IPS-20b (cell line): ENCODE results near the gene LRBA.

ENCODE experiments used
- H3K27ac ChIP-seq: one replicate; pipeline ENCODE4 v1.5.1; 2013; ENCODE audit warnings: low read length
- H3K27me3 ChIP-seq: 2 replicates; pipeline ENCODE4 v1.6.1; 2013; ENCODE audit warnings: mild to moderate bottlenecking, low read length, inconsistent platforms; ENCODE audit not compliant: insufficient read depth
- H3K36me3 ChIP-seq: 2 replicates; pipeline ENCODE4 v1.6.1; 2013; ENCODE audit warnings: low read depth, mild to moderate bottlenecking, inconsistent platforms, low read length, moderate library complexity; ENCODE audit not compliant: insufficient read depth
- H3K4me1 ChIP-seq: 2 replicates; pipeline ENCODE4 v1.6.1; 2013; ENCODE audit warnings: mild to moderate bottlenecking, control low read depth, inconsistent platforms, low read length, moderate library complexity; ENCODE audit not compliant: insufficient read depth
- H3K4me3 ChIP-seq: 2 replicates; pipeline ENCODE4 v1.5.1; 2013; ENCODE audit warnings: mild to moderate bottlenecking, low read length, inconsistent platforms
- H3K9ac ChIP-seq: 2 replicates; pipeline ENCODE4 v1.6.1; 2013; ENCODE audit warnings: low read depth, mild to moderate bottlenecking, inconsistent platforms, low read length, moderate library complexity
- H3K9me3 ChIP-seq: 2 replicates; pipeline ENCODE4 v1.6.1; 2013; ENCODE audit warnings: mild to moderate bottlenecking, low read depth, low read length, inconsistent platforms; ENCODE audit not compliant: insufficient read depth

LRBA gene

DNA sequence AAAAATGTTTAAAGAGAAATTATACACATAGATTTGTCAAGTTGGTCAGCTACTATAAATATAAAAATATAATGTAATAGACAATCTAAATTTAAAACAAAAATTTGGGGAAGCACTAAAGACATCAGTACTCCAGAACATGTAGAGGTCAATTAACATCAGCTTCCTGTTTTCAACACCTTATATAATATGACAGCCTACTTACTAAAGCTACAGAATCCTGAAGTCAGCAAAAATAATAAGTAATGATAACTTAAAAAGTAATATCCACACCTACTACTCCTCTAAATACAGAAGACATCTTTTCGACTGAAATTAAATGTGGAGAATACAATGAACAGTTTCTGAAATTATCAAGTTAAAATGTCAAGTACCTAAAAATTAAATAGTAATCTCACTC lies 118.6 kb downstream of the LRBA start:
- Histone ChIP-seq H3K4me1 (no peaks in the 10 kb centered on the region), H3K36me3 (peaks cover 52% of the 10 kb centered on the region), H3K9ac (no peak overlapping the region), H3K27me3 (no peaks in the 10 kb centered on the region), H3K27ac (no peak overlapping the region), H3K4me3 (no peak overlapping the region), H3K9me3 (no peaks in the 10 kb centered on the region)

DNA sequence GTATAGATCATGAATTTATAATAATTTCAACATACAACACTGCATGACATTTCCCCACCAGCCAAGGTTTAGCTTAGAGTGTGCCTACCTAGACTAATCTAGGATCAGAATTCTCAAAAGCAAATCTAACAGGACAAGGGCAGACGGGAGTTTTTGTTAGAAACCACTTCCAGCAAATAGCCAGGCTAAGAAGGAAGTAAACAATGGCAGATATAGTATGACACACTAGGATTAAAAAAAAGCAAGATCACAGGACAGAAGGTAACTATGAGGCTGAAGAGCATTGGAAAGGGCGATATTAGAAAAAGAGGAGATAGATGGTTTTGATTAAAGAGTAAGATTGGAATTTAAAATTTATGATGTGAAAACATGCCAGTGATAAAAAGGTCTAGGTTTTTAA lies 124.8 kb downstream of the LRBA start:
- H3K27me3 ChIP-seq: no peaks in the 10 kb centered on the region
- peaks cover 21% of the 10 kb centered on the region for H3K36me3 ChIP-seq
- H3K4me1 ChIP-seq: no peaks in the 10 kb centered on the region
- H3K9ac ChIP-seq: no peak overlapping the region
- H3K4me3 ChIP-seq: no peak overlapping the region
- H3K27ac ChIP-seq: no peak overlapping the region
- no peaks in the 10 kb centered on the region for H3K9me3 ChIP-seq

DNA sequence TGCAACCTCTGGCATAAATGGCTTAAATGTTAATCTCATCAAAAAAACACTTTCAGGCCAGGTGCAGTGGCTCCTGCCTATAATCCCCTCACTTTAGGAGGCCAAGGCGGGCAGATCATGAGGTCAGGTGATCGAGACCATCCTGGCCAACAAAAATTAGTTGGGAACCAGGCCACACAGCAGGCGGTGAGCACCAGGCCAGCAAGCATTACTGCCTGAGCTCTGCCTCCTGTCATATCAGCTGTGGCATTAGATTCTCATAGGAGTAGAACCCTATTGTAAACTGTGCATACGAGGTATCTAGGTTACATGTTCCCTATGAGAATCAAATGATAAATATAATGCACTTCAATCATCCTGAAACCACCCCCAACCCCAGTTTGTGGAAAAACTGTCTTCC lies 125.8 kb downstream of the LRBA start:
- H3K9ac ChIP-seq: no peak overlapping the region
- H3K4me1 ChIP-seq: no peaks in the 10 kb centered on the region
- no peak overlapping the region for H3K4me3 ChIP-seq
- no peak overlapping the region for H3K27ac ChIP-seq
- H3K9me3 ChIP-seq: no peaks in the 10 kb centered on the region
- peaks cover 21% of the 10 kb centered on the region for H3K36me3 ChIP-seq
- H3K27me3 ChIP-seq: no peaks in the 10 kb centered on the region

DNA sequence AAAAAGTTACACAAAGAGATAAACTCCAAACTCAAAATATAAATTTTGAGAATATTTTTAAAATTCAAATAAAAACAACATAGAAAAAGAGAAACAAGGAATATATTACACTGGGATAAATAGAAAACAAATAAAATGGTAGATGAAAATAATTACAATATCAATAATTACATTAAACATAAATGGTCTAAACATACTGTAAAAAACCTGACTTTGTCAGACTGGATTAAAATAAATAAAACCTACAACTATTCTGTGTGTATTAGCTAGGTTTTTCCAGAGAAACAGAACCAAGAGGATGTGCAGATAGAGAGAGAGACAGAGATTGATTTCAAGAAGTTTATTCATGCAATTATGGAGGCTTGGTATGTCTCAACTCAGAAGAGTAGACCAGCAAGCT lies 126.5 kb downstream of the LRBA start:
- H3K27me3 ChIP-seq: no peaks in the 10 kb centered on the region
- H3K4me1 ChIP-seq: no peaks in the 10 kb centered on the region
- H3K27ac ChIP-seq: no peak overlapping the region
- no peaks in the 10 kb centered on the region for H3K9me3 ChIP-seq
- H3K4me3 ChIP-seq: no peak overlapping the region
- H3K36me3 ChIP-seq: peaks cover 21% of the 10 kb centered on the region
- H3K9ac ChIP-seq: no peak overlapping the region

DNA sequence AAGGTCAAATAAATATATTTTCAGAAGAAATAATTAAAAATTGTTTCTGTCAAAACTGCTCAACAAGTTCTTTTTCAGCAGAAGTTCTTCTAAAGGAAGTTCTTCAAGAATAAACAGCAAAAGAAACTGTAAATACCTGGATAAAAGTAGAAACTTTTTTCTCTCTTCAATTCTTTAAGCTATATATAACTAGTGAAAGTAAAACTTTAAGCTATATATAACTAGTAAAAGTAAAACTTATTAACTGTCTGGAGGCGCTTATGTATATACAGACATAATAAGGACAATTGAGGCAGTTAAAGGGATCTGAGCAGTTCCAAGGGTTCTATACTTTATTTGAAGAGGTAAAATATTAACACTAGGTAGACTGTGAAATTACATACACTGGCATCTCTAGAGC lies 126.9 kb downstream of the LRBA start:
- no peaks in the 10 kb centered on the region for H3K27me3 ChIP-seq
- H3K27ac ChIP-seq: no peak overlapping the region
- H3K9ac ChIP-seq: no peak overlapping the region
- no peaks in the 10 kb centered on the region for H3K9me3 ChIP-seq
- H3K36me3 ChIP-seq: peaks cover 21% of the 10 kb centered on the region
- no peak overlapping the region for H3K4me3 ChIP-seq
- H3K4me1 ChIP-seq: no peaks in the 10 kb centered on the region

DNA sequence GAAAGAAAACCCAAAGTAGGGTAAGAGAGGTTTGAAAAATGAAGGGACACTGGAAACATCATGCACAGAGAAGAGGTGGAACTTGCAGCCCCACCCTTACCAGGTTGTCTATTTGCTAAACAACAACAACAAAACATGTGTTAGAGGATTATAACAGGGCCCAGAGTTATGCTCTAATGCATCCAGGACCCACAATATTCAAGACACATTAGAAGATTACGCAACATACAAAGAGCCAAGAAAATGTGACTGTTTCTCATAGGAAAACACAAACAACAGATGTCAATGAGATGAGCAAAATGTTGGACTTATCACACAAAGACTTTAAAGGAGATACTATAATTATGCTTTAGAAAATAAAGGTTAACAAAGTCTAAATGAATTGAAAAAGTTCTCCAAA lies 128.5 kb downstream of the LRBA start:
- no peaks in the 10 kb centered on the region for H3K27me3 ChIP-seq
- H3K27ac ChIP-seq: no peak overlapping the region
- no peak overlapping the region for H3K9ac ChIP-seq
- H3K36me3 ChIP-seq: peaks cover 19% of the 10 kb centered on the region
- H3K9me3 ChIP-seq: no peaks in the 10 kb centered on the region
- H3K4me3 ChIP-seq: no peak overlapping the region
- H3K4me1 ChIP-seq: no peaks in the 10 kb centered on the region

DNA sequence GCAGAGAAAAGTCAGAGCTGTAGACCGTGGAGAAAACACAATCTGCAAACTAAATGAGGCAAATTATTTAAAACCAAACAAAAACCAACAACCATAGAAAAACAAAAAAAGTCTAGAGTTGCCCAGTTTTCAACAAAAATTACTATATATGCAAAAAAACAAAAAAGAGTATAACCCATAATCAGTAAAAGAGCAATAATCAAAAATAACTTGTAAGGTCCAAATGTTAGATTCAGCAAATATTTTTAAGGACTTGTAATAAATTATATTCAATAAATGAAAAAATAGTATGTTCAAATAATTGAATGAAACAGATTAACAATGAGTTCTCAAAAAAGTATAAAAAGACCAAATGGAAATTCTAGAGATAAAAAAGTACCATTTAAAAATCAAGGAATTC lies 130.5 kb downstream of the LRBA start:
- Histone ChIP-seq H3K9ac (no peak overlapping the region), H3K4me1 (no peaks in the 10 kb centered on the region), H3K9me3 (no peaks in the 10 kb centered on the region), H3K36me3 (peaks cover 18% of the 10 kb centered on the region), H3K4me3 (no peak overlapping the region), H3K27me3 (no peaks in the 10 kb centered on the region), H3K27ac (no peak overlapping the region)

DNA sequence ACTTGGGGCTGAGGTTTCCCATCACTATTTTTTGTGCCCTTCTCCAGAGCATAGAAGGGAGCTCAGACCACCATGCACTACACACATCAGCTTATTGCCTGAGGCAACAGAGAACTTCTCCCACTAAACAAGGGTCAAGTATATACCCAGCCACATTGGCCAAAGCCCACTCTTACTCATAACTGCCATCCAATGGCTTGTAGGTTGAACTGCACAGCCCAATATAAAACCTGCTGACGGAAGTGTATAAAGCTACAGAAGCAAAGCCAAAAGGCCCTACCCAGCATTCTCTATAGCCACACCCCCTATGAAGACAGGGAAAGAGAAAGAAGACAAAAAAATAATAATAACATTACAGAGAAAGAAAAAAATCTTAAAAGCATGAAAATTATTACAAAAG lies 139.7 kb downstream of the LRBA start:
- no peak overlapping the region for H3K4me3 ChIP-seq
- no peaks in the 10 kb centered on the region for H3K4me1 ChIP-seq
- no peak overlapping the region for H3K9ac ChIP-seq
- H3K27ac ChIP-seq: no peak overlapping the region
- no peaks in the 10 kb centered on the region for H3K9me3 ChIP-seq
- peaks cover 18% of the 10 kb centered on the region for H3K36me3 ChIP-seq
- no peaks in the 10 kb centered on the region for H3K27me3 ChIP-seq

DNA sequence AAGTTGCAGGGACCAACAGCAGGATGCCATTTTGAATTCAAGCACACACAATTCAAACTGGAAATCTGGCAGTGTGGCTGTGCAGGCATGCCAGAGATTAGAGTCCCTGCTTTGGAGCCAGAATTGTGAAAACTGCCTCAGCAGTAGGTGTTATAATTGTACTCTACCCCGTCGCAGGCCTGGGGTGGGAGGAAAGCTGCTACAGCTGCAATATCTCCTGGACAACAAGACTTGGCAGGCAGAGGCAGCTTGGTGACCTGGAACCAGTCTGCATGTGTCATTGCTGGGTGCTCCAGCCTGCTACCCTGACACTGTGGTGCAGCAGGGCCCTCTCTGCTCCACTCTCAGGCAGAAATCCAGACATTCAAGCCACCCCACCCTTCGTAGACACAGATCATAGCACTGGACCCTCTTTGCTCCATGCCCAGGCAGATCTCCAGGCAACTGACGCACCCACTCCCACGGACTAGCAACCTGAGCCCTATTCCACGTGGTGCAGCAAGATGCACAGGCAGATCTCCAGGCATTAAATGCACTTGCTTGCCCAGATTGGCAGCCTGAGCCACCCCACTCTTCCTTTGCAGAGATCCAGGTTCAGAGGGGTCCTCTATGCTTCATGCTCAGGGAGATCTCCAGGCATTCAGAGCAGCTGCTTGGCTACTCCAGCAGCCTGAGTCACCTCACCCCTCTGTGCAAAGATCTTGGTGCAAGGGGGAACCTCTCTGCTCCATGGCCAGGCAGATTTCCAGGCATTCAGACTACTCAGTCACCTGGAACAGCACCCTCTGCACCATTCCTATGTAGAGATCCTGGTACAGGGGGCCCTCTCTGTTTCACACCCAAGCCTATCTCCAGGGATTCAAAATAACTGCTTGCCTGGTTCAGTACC lies 140.5 kb downstream of the LRBA start:
- Histone ChIP-seq H3K4me1 (no peaks in the 10 kb centered on the region), H3K27me3 (no peaks in the 10 kb centered on the region), H3K4me3 (no peak overlapping the region), H3K36me3 (peaks cover 17% of the 10 kb centered on the region), H3K9me3 (no peaks in the 10 kb centered on the region), H3K9ac (no peak overlapping the region), H3K27ac (no peak overlapping the region)

DNA sequence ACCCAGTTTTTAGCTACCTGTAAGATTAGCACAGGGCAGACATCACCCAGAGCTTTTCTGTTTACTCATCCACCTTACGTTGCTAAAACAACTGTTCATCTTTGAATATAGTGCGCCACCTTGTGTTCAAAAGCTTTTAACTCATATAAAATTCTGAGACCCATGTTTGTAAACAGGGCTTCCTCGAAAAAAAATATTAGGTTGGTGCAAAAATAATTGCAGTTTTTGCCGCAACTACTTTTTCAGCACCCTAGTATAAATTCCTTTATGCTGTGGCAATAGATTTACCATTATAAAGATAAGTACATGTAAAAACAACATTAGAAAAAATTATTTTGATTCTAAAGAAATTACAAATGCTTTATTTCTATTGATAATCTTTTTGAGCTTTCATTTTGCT lies 147.9 kb downstream of the LRBA start:
- H3K9me3 ChIP-seq: no peaks in the 10 kb centered on the region
- no peaks in the 10 kb centered on the region for H3K4me1 ChIP-seq
- peaks cover 20% of the 10 kb centered on the region for H3K36me3 ChIP-seq
- H3K27ac ChIP-seq: no peak overlapping the region
- H3K27me3 ChIP-seq: no peaks in the 10 kb centered on the region
- H3K4me3 ChIP-seq: no peak overlapping the region
- no peak overlapping the region for H3K9ac ChIP-seq

DNA sequence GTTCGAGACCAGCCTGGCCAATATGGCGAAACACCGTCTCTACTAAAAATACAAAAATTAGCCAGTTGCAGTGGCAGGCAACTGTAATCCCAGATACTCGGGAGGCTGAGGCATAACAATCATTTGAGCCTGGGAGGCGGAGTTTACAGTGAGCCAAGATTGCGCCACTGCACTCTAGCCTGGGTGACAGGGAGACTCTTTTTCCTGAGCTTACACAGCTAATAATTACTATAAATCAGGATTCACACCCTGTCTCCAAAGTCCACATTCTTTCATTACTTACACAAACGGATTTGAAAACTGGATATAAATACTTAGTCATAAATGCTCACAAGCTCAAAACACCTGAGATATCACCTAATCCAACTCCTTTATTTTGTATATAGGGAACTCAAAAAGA lies 151.6 kb downstream of the LRBA start:
- H3K36me3 ChIP-seq: peaks cover 4% of the 10 kb centered on the region; the same call in 1 of the 2 replicates
- no peaks in the 10 kb centered on the region for H3K27me3 ChIP-seq
- H3K9ac ChIP-seq: no peak overlapping the region
- H3K27ac ChIP-seq: no peak overlapping the region
- no peak overlapping the region for H3K4me3 ChIP-seq
- no peaks in the 10 kb centered on the region for H3K9me3 ChIP-seq
- no peaks in the 10 kb centered on the region for H3K4me1 ChIP-seq

DNA sequence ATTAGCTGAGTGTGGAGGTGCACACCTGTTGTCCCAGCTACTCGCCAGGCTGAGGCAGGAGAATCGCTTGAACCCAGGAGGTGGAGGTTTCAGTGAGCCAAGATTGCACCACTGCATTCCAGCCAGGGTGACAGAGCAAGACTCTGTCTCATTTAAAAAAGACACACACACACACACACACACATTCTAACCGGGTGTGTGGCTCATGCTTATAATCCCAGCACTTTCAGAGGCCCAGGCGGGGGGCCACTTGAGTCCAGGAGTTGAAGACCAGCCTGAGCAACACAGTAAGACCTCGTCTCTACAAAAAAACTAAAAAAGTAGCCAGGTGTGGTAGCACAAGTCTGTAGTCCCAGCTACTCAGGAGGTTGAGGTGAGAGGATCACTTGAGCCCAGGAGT lies 152.3 kb downstream of the LRBA start:
- Histone ChIP-seq H3K36me3 (peaks cover 4% of the 10 kb centered on the region; the same call in 1 of the 2 replicates), H3K27me3 (no peaks in the 10 kb centered on the region), H3K4me3 (no peak overlapping the region), H3K9ac (no peak overlapping the region), H3K4me1 (no peaks in the 10 kb centered on the region), H3K27ac (no peak overlapping the region), H3K9me3 (no peaks in the 10 kb centered on the region)
